K562 (cell line): ENCODE measurements around the gene GKN1. TPM values are rescaled to one million over a fixed set of nuclear protein-coding genes. Genes with fewer than 3 reads are reported as not detected.

Experiments
- ATAC-seq: fragments of 200-7000 bp; cut with Tn5 transposase; 3 replicates; pipeline ENCODE4 v1.9.1; 2020; ENCODE audit warnings: moderate library complexity
- BruUV-seq: library from RNA; stranded (reverse); fragments of 400-500 nt; replicated peaks from 2 replicates; lab custom pipeline; 2021; lab: Mats Ljungman, UMichigan
- CTCF ChIA-PET: fragments of 300-600 bp; formaldehyde crosslinking; extraction: SDS; loops from one replicate; lab custom pipeline; 2021; ENCODE audit warnings: low intra/inter-chr PET ratio; lab: Yijun Ruan, JAX
- POLR2A ChIA-PET: fragments of 300-600, 350-650 bp; sonication (Branson Sonifier 250); formaldehyde crosslinking; extraction: SDS; loops from one replicate; lab custom pipeline; 2021; ENCODE audit warnings: antibody characterized with exemption, inconsistent platforms; lab: Yijun Ruan, JAX
- DNase-seq, 4 experiments: peaks; one replicate each; pipeline versions ENCODE4 v3.0.0 to v3.0.0-alpha.2; 2011 to 2018; ENCODE audit warnings: low spot score in 3 of 4, mixed read lengths in 3 of 4; ENCODE audit errors: extremely low read depth in 1 of 4
- FAIRE-seq: peaks from 2 replicates; lab custom pipeline; 2011; peaks lifted over from hg19 to GRCh38; lab: Jason Lieb, UNC
- H2AFZ ChIP-seq: 2 replicates; pipeline ENCODE4 v1.6.0; 2011; ENCODE audit warnings: low read depth, low read length, control low read depth, inconsistent platforms
- H3K27ac ChIP-seq: fragments of 200-600 bp; 3 replicates; pipeline ENCODE4 v1.8.0; 2011; ENCODE audit warnings: low read depth, mild to moderate bottlenecking, control low read depth, inconsistent platforms, low read length, moderate library complexity, mixed read lengths; ENCODE audit errors: extremely low read depth
- H3K27me3 ChIP-seq, 2 experiments: fragments of 300-600 bp in 1 of 2; 2 replicates in 1 of 2; 3 replicates in 1 of 2; pipeline versions ENCODE4 v1.6.0 to v1.8.0; 2011; ENCODE audit warnings: inconsistent platforms in 2 of 2, low read length in 2 of 2, mild to moderate bottlenecking in 1 of 2, mixed read lengths in 1 of 2, moderate library complexity in 1 of 2; ENCODE audit not compliant: control insufficient read depth in 2 of 2, insufficient read depth in 2 of 2
- H3K36me3 ChIP-seq: fragments of 300-600 bp; 3 replicates; pipeline ENCODE4 v1.8.0; 2011; ENCODE audit warnings: mild to moderate bottlenecking, low read length, inconsistent platforms; ENCODE audit not compliant: control insufficient read depth, insufficient read depth
- H3K4me1 ChIP-seq, 2 experiments: fragments of 200-600 bp in 1 of 2; replicated peaks in 1 of 2; 2 replicates in 1 of 2; 3 replicates in 1 of 2; pipeline versions ENCODE4 v1.5.1 to v1.8.0; 2011; ENCODE audit warnings: inconsistent platforms in 2 of 2, low read length in 2 of 2, mild to moderate bottlenecking in 1 of 2, mixed read lengths in 1 of 2, moderate library complexity in 1 of 2; ENCODE audit not compliant: control insufficient read depth in 2 of 2, insufficient read depth in 2 of 2
- H3K4me2 ChIP-seq: 2 replicates; pipeline ENCODE4 v1.6.1; 2011; ENCODE audit warnings: low read length, control low read depth, inconsistent platforms, mixed read lengths; ENCODE audit not compliant: insufficient read depth
- H3K4me3 ChIP-seq: fragments of 200-600 bp; sonication (generic), shearing (Covaris generic); 2 replicates; pipeline ENCODE4 v1.5.1; 2016; ENCODE audit warnings: control low read depth, inconsistent platforms
- H3K79me2 ChIP-seq: fragments of 200-600 bp; 3 replicates; pipeline ENCODE4 v1.8.0; 2011; ENCODE audit warnings: low read length, inconsistent platforms; ENCODE audit not compliant: control insufficient read depth, insufficient read depth
- H3K9ac ChIP-seq, 2 experiments: 2 replicates each; pipeline versions ENCODE4 v1.6.0 to v1.6.1; 2011; ENCODE audit warnings: low read depth in 2 of 2, low read length in 2 of 2, control low read depth in 1 of 2, inconsistent platforms in 1 of 2, mild to moderate bottlenecking in 1 of 2, mixed read lengths in 1 of 2; ENCODE audit not compliant: insufficient read depth in 1 of 2
- H3K9me1 ChIP-seq: one replicate; pipeline ENCODE4 v1.6.0; 2011; ENCODE audit warnings: inconsistent platforms, mild to moderate bottlenecking, low read length, moderate library complexity; ENCODE audit not compliant: control insufficient read depth, insufficient read depth
- H3K9me3 ChIP-seq: replicated peaks from 2 replicates; pipeline ENCODE4 v1.5.1; 2011; ENCODE audit warnings: low read depth, low read length, inconsistent platforms; ENCODE audit not compliant: control insufficient read depth, insufficient read depth
- H4K20me1 ChIP-seq: replicated peaks from 2 replicates; pipeline ENCODE4 v1.6.1; 2011; ENCODE audit warnings: low read length, inconsistent platforms, mixed read lengths; ENCODE audit not compliant: control insufficient read depth, insufficient read depth
- MTA2 ChIP-seq: fragments of 450-650 bp; IDR thresholded peaks from 2 replicates; pipeline ENCODE4 v1.6.1; 2016; ENCODE audit warnings: low read depth
- NUFIP1 ChIP-seq: fragments of 450-650 bp; IDR thresholded peaks from 2 replicates; pipeline ENCODE4 v1.6.1; 2018; ENCODE audit not compliant: partially characterized antibody
- RAD51 ChIP-seq: fragments of 450-650 bp; IDR thresholded peaks from 2 replicates; pipeline ENCODE4 v1.7.1; 2016; ENCODE audit warnings: low read depth, mild to moderate bottlenecking, borderline replicate concordance
- SRF ChIP-seq, 2 experiments: fragments of 250-450, 450-650 bp in 1 of 2; sonication (Bioruptor Pico) in 1 of 2; sonication (generic) in 1 of 2; formaldehyde crosslinking; IDR thresholded peaks; 2 replicates each; pipeline versions ENCODE4 v1.5.0 to v1.5.1; 2020 to 2022; ENCODE audit warnings: mild to moderate bottlenecking in 1 of 2, missing genetic modification reagents in 1 of 2
- ZBTB1 ChIP-seq: sonication (generic); formaldehyde crosslinking; IDR thresholded peaks from 2 replicates; pipeline ENCODE4 v1.8.1; 2023; ENCODE audit warnings: missing genetic modification reagents, low read depth, mild to moderate bottlenecking, borderline replicate concordance
- ZC3H4 ChIP-seq: sonication (generic); formaldehyde crosslinking; IDR thresholded peaks from 2 replicates; pipeline ENCODE4 v1.9.0; 2021; ENCODE audit warnings: missing genetic modification reagents, borderline replicate concordance
- ZNF407 ChIP-seq: fragments of 450-650 bp; IDR thresholded peaks from 2 replicates; pipeline ENCODE4 v1.6.1; 2016; ENCODE audit warnings: low read depth
- ZNF408 ChIP-seq: fragments of 250-450 bp; sonication (Bioruptor Pico); IDR thresholded peaks from 2 replicates; pipeline ENCODE4 v1.4.0; 2020; ENCODE audit warnings: low read depth, mild to moderate bottlenecking, moderate library complexity
- WGBS: fragments of 100-300 bp; shearing (Covaris generic); methylation state at CpG from one replicate; pipeline ENCODE4 v1.1.6; 2016; ENCODE audit warnings: low coverage, mixed read lengths; ENCODE audit not compliant: insufficient coverage; ENCODE audit errors: missing lambda C conversion rate; 5-methylcytosine and 5-hydroxymethylcytosine counted together
- in situ Hi-C: fragments of 300-500 bp; cut with MboI; formaldehyde crosslinking; loops from 4 replicates; pipeline ENCODE4 v1.15.0; 2018; ENCODE audit warnings: inconsistent platforms, mixed read lengths
- intact Hi-C: fragments of 100-400 bp; cut with micrococcal nuclease; formaldehyde crosslinking; loops from 2 replicates; pipeline ENCODE4 v1.14.2; 2022
- polyA plus RNA-seq, 8 experiments: library from polyadenylated mRNA; depleted of rRNA in 4 of 8; stranded (reverse) in 5 of 8; unstranded in 3 of 8; fragments of >200 nt; fragmentation: Nextera tagmentation in 2 of 8; fragmentation: Illumina TruSeq in 1 of 8; extraction: Ambion mirVana in 2 of 8; extraction: Trizol in 1 of 8; gene quantifications; 2 replicates each; pipeline versions ENCODE4 v1.2.1 to v1.2.3, GENCODE V29; 2011 to 2014; ENCODE audit warnings: inconsistent platforms in 1 of 8, missing spikeins in 1 of 8
- total RNA-seq, 7 experiments: library from RNA; depleted of rRNA in 6 of 7; stranded (reverse); fragments of >200 nt in 6 of 7; fragmentation: Illumina TruSeq in 2 of 7; extraction: Trizol in 2 of 7; gene quantifications; 2 replicates each; pipeline versions ENCODE4 v1.2.1 to v1.2.3, GENCODE V29; 2011 to 2021; ENCODE audit warnings: low replicate concordance in 1 of 7

The GKN1 gene
- total and polyA plus RNA-seq, 9 of the 15 experiments (the other 6 are each of a cell fraction or from before 2014, with no cell fraction given) = not detected

DNA sequence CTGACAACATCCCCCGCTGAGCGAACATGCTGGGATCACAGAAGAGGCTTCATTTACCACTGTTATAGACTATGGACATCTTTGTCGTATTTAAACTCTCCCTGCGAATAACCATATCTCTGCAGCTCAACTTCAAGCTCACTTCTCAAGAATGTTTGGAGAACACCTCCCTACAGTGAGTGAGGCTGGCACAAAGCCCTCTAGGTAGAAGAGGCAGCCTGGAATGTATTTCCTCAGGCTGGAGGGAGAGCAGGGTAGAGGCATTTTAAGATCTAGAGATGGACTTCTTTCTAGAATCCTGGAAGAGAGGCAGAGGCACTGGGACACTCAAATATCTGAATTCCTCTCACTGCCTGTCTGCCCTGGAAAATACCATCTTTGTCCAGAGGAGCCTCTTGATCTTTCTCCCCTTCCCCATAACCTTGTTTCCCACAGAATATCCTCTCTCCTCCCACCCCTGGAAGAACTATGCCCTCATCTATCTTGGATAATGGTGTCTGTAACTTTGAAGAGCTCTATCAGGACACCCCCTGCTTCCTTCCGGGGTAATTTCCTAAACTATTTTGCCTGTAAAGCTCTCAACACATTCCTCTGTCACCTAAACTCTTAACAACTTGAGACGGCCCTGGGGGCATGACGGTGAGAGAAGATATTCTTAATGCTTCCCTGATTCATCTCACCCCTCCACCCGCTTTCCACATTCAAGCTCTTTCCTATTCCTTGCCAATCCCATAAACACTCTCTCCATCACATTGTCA is 36.2 kb downstream of the GKN1 start:
- TF ChIP-seq NUFIP1 (no peak), ZNF407 (no peak), RAD51 (no peak), ZBTB1 (CRISPR knock-in tag) (no peak), ZNF408 (CRISPR knock-in tag) (no peak), ZC3H4 (CRISPR knock-in tag) (no peak), SRF (CRISPR knock-in tag; IDR thresholded peaks at IDR 0.05) (no peak), MTA2 (no peak)
- TF ChIP-seq, all 486 proteins: peak for 0
- intact Hi-C loops (no loop called here), in situ Hi-C loops (no loop called here)
- ATAC-seq (no peak), FAIRE-seq (no peak), DNase-seq (no peak)
- no peak overlapping the region for H3K27ac ChIP-seq
- POLR2A ChIA-PET = interaction anchor here (0.6 kb wide), 1 partner anchor 40 kb away, joined by 3 read pairs; no protein-coding TSS in a partner anchor
- peaks cover 11 to 29% of the 10 kb centered on the region in 2 experiments; a peak in 3 of 5 replicates for H3K27me3 ChIP-seq
- no peaks in the 10 kb centered on the region for H4K20me1 ChIP-seq
- no peak overlapping the region for H3K4me3 ChIP-seq
- H3K9ac ChIP-seq = no peak overlapping the region
- no peak overlapping the region for H3K4me2 ChIP-seq
- CTCF ChIA-PET = no interaction called here
- BruUV-seq = no TSS peak
- H3K36me3 ChIP-seq = no peaks in the 10 kb centered on the region
- no peaks in the 10 kb centered on the region for H3K9me3 ChIP-seq
- no peaks in the 10 kb centered on the region for H3K79me2 ChIP-seq
- 0% methylated on average over 8 of the region's 8 CpGs for WGBS
- H3K4me1 ChIP-seq = peaks cover 0 to 11% of the 10 kb centered on the region in 2 experiments; a peak in 3 of 5 replicates
- no peaks in the 10 kb centered on the region for H3K9me1 ChIP-seq
- H2AFZ ChIP-seq = no peak overlapping the region
